HG02970 (cell line): Measurements from ENCODE around the gene GRIN3B.

Experiments used
- ATAC-seq: cut with Tn5 transposase; IDR thresholded peaks from one replicate; pipeline ENCODE4 v1.9.1; 2021; ENCODE audit warnings: mild to moderate bottlenecking, moderate library complexity, moderate number of reproducible peaks; ENCODE audit not compliant: unreplicated experiment, low FRiP score

GRIN3B gene

DNA sequence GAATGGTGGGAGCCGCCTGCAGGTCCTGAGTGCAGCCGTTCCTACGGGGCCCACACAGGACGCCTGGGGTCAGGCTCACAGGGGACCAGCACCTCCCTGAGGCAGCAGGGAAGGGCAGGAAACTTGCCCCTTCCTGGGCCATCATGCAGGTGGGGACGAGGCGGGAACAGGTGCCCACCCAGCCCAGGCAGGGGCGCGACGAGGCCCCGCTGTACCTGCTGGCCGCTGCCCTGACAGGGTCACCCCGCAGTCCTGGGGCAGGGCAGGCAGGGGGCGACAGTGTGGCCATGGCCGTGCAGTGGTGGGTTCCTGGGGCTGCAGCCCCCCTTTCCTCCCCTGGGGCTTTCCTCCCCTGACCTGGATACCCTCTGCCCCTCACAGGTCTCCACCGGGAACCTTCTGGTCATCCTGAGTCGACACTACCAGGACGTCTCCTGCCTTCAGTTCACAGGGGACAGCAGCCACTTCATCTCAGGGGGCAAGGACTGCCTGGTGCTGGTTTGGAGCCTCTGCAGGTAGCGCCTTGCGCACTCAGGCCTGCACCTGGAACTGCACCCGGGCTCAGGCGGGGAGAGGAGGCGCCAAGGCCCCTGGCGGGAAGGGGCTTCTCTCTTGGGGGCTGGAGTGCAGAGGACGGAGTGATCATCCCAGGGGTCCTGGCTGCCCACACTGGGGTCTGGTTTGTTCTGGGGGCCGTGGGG lies 10.7 kb upstream of the GRIN3B start:
- no peak for ATAC-seq

DNA sequence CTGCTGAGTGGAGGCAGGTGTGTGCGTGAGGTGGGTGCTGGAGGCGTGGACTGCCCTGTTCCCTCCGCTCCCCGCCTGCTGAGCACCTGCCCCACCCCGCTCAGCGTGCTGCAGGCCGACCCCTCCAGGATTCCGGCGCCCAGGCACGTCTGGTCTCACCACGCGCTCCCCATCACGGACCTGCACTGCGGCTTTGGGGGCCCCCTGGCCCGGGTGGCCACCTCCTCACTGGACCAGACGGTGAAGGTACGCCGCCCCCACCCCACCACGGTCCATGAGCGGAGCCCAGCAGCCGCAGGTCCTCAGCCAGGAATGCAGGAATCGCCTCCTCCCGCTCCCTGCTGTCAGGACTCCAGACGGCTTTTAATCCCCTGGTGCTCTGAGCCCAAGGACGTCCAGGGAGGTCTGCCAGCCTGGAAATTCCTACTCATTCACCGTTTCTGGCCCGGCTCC lies 10.1 kb upstream of the GRIN3B start:
- no peak for ATAC-seq

DNA sequence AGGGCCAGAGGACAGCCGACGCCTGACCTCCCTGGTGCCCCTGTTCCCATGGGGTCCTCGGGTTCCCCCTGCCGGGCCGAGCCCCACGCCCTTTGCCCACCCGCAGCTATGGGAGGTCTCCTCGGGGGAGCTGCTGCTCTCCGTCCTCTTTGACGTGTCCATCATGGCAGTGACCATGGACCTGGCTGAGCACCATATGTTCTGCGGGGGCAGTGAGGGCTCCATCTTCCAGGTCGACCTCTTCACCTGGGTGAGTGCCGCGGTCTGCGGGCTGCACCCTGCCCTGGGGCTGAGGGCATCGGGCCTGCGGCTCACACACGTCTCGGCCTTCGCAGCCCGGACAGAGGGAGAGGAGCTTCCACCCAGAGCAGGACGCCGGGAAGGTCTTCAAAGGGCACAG lies 9.5 kb upstream of the GRIN3B start:
- ATAC-seq, result no peak

DNA sequence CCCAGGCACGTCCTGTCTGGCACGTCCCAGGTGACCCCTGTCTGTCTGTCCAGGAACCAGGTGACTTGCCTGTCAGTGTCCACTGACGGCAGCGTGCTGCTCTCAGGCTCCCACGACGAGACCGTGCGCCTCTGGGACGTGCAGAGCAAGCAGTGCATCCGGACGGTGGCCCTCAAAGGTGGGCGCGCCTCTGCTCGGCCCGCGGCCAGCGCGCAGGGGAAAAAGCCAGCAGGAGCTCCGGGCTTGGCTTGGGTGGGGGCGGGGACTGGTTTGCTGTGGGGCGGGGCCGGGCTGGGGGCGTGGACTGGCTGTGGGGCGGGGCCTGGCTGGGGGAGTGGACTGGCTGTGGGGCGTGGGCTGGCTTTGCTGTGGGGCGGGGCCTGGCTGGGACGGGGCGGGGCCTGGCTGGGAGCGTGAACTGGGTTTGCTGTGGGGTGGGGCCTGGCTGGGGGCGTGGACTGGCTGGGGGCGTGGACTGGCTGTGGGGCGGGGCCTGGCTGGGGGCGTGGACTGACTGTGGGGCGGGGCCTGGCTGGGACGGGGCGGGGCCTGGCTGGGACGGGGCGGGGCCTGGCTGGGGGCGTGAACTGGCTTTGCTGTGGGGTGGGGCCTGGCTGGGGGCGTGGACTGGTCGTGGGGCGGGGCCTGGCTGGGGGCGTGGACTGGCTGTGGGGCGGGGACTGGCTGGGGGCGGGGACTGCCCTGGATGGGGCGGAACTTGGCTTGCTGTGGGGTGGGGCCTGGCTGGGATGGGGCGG lies 8.9 kb upstream of the GRIN3B start:
- no peak for ATAC-seq

DNA sequence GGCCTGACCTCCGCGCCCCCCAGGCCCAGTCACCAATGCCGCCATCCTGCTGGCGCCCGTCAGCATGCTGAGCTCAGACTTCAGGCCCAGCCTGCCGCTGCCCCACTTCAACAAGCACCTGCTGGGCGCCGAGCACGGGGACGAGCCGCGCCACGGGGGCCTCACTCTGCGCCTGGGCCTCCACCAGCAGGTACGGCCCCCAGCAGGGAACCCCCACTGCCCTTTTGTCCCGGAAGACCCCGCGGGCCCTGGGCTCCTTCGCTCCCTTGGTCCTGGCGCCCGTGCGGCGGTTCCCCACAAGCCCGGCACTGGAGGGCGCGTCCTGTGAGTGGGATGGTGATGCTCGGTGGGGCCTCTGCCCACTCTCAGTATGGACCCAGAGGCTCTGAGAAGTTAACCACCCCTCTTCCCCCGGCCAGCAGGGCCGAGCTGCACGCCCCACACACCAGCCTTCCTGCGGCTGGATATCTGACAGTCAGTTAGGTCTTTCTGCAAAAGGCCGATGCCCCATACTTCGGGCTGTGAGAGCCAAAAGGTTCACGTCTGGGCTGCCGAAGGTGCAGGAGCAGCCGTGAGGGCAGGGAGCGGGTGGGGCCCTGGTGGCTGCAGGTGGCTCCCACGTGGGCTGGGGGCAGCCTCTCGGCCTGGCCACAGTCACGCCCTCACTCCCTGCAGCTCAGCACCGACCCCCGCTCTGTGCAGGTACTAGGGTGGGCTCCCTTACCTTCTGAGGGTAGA lies 8.1 kb upstream of the GRIN3B start:
- no peak for ATAC-seq

DNA sequence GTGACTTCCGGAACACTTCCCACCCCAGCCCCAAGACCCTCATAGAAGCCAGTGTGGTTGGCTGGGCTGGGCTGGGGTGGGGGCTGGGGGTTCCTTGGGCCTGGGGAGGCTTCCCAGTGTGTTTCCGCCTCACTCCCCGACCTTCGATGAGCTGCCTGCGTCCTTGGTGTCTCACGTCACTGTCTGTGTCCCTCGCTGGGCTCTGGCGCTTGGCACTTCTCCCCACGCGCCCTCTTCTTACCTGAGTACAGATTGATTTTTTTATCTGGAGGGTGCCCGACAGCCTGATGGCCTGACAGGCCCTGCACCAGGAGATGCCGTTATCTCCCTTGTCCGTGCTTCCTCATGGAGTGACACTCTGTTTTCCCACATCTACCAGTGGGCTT lies 7.6 kb upstream of the GRIN3B start:
- ATAC-seq, result no peak

DNA sequence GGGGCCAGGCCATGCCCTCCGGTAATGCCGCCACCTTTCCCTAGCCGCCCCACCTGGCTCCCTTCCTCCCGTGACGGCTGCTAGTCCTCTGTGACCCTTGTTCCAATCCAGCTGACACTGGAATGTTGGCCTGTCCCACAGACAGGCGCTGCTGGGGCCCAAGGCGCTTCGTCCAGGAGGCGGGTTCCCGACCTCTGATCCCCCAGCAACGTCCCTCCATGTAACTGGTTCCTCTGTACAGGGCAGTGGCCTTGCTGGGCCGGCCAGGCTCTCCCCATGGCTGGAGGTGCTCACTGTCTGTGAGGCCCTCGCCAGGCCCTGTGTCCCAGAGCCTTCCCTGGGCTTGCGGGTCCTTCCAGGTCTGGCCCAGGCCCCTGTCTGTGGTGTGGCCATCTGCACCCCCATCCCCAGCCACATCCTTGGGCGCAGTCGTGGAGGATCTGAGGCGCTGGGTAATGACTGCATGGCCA lies 6.8 kb upstream of the GRIN3B start:
- no peak for ATAC-seq

DNA sequence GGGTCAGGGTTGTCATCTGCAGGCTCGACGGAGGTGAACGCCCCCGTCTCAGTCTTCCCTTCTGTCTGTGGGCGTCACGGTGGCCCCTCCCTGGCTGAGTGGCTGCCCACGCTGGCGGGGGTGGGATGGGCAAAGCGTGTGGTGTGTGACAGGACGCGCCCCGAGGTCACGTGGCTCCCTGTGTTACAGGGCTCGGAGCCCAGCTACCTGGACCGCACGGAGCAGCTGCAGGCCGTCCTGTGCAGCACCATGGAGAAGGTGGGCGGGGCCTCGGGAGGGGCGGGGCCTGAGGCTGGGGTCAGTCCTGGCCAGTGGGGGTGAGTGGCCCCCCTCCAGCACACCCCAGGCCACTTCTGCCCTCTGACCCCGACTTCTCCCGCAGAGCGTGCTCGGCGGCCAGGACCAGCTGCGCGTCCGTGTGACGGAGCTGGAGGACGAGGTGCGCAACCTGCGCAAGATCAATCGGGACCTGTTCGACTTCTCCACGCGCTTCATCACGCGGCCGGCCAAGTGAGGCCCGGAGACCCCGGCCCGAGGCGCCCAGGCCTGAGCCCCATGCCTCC lies 6.3 kb upstream of the GRIN3B start:
- no peak for ATAC-seq

DNA sequence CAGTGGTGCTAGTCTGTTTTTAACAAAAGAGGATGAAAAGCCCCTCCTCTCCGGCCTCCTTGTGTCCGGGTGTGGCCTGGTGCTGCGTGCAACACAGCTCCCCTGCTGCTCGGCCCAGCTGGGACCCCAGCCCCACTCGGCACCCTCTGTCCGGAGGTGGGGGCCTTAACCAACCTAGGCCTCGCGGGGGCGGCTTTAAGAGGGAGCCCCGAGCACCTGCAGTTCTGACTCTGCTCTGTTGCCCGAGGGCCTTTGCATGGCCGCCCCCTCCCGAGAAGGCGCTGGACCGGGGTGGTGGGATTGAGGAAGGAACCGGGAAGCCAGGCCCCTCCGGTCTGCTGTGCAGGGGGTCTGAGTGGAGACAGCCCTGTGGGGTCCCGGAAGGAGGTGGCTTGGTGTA lies 5.7 kb upstream of the GRIN3B start:
- ATAC-seq, result no peak

DNA sequence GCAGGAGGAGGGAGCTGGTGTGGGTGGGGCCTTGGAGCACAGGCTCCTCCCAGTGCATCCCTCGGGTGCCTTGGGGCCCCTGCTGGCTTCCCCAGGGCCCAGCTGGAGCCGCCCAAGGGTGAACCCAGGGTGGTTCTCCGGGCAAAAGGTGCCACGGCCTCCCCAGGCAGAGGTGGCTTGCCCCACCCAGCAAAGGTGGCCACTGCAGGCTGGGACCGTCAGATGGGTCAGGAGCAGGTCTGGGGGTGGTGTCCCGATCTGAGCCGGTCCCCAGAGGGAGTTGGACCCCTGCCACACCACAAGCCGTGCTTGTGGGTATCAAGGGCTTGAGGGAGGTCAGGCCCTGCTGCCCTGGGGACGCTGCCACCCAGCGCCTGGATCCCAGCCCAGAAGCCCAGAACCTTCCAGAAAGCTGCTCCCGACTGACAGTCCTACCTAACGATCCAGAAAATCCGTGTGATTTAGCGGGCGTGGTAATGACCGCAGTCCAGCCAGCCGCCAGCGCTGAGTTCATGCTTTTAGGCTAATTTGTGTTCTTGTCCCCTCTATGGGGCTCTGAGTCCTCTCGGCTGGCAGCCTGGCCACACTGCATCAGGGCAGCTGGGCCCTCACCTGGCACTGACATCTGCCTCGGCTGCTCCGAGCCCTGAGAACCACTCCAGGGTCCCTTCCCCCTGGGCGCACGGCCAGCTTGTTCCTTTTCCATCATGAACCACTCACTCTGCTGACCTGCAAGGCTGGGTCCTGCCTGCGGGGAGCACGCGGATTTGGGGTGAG lies 5.0 kb upstream of the GRIN3B start:
- ATAC-seq, result no peak

DNA sequence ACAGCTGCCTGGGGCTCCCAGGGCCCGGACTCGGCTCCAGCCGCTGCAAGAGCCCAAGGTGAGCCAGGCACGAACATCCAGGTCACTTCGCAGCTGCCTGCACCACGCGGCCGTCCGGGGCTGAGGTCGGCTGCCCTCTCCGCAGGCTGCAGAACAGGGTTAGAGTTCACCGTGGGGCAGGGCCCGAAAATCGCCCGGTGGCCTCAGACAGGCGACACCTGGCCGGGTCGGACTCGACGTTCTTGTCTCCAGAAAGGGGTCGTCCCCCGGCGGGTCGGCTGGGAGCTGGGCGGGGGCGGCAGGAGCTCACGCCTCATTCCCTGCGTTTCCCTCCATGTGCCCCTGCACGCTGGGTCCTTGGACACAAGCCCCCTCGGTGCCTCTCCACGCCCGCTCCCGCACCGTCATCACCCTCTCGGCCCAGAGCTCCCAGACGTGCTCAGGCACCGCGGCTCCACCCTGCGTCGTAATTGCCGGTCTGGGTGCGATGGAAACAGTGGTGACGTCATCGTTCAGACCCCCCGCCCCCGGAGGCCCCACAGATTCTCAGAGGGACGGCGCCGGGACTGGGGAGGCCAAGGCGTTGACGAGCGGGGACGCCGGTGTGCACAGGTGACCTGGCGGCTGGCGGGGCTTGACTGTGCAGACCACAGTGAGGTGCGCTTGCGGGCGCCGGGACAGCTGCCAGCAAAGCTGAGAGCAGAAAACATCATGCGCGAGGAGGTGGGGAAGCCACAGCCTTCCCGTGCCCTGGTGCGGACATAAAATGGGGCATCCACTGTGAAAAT lies 4.0 kb upstream of the GRIN3B start:
- no peak for ATAC-seq

DNA sequence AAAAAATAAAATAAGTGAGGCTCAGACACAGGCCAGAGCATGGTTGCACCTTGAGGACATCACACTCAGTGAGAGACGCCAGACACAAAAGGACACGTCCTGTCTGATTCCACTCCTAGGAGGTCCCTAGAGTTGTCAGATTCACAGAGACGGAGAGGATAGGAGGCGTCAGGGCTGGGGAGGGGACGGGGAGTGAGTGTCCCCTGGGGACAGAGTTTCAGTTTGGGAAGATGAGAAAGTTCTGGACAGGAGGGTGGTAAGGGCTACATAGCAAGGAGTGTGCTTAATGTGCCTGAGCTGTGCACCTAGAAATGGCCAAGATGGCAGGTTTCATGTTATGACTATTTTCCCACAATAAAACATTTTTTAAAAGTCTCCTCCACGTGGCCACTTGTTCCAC lies 2.2 kb upstream of the GRIN3B start:
- ATAC-seq, result no peak

DNA sequence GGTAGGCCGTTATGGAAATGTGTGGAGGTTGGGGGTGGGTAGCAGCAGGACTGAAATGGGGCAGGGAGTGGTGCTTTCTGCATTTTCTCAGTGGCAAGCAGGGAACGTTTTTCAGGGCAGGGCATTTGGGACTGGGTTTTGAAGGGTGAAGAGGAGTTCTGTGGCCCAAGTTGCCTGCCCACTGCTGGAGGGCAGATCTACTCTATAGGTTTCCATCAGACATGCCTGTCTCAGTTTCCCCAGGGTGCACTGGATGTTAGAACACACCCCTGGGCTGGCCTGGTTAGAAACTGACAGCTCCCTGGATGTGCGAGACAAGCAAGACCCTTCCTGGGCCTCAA lies 870 bp upstream of the GRIN3B start:
- ATAC-seq, result no peak

DNA sequence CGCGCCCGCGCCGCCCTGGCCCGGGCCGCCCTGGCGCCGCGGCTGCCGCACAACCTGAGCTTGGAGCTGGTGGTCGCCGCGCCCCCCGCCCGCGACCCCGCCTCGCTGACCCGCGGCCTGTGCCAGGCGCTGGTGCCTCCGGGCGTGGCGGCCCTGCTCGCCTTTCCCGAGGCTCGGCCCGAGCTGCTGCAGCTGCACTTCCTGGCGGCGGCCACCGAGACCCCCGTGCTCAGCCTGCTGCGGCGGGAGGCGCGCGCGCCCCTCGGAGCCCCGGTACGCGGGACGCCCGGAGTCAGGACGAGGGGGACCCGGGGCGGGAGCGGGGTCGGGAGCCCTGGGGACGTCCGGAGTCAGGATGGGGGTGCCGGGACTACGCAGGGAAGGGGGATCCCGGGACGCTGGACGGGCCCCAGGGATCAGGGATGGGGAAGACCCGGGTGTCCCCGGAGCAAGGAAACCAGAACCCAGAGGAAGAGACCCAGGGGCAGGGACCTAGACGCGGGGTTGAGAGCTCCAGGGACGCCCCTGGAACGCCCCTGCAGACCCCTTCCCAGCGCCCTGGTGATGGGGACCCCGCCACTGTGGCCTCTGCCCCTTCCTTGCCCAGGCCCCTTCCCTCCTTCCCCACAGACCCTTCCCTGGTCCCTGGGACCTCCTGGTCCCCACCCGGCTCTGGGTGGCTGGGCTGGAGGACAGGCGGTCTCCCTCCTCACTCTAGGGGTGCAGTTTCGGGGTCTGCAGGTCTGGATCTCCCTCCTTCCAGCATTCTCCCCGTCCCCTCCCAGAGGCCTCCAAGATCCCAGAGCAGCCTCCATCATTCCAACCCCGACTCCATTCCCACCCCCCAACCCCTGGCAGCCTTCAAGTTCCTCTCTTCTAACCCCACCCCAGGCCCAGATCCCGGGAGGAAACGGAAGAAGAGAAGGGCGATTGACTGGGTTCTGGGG lies 645 bp downstream of the GRIN3B start:
- no peak for ATAC-seq

DNA sequence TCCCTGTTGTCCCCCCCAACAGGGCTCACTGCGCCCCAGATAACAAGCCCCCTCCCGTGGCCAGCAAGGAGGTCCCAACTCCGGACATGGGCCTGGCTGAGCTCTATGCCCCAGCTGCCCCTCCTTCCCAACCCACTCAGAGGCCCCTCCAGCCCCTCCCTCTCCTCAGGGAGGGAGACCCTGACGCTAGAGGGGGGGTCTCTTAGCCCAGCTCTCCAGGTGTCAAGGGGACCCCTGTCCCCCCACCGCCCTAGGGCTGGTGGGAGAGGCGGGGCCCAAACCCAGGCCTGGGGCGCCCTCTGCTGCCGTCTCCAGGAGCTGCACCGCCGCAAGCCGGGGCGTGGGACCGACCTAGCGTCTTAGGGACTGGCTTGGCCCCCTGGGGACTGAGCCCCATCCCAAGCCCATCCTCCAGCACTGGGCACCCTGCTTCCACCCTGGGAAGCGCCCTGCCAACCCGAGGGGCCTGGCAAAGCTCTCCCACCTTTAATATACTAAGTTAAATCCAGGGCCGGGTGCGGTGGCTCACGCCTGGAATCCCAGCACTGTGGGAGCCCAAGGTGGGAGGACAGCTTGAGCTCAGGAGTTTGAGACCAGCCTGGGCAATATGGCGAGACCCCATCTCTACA lies 1.4 kb downstream of the GRIN3B start:
- ATAC-seq, result no peak

DNA sequence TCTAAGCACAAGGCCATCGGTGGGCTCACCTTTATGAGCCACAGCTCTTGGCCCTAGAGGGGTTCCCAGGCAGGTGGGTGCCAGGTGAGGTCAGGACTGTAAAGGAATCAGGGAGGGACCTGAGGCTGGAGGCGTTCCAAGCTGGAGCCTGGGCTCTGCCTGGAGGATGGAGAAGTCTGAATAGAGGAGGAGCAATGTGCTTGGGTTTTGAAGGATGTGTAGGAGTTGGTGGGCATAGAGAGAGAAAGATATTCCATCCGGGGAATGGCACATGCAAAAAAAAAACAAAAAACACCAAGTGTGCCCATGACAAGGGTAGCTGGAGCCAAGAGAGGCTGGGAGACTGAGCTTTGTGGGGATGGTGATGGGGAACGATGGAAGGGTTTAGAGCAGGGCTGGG lies 2.4 kb downstream of the GRIN3B start:
- no peak for ATAC-seq

DNA sequence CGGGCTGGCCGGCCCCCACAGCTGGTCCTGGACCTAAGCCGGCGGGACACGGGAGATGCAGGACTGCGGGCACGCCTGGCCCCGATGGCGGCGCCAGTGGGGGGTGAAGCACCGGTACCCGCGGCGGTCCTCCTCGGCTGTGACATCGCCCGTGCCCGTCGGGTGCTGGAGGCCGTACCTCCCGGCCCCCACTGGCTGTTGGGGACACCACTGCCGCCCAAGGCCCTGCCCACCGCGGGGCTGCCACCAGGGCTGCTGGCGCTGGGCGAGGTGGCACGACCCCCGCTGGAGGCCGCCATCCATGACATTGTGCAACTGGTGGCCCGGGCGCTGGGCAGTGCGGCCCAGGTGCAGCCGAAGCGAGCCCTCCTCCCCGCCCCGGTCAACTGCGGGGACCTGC lies 3.1 kb downstream of the GRIN3B start:
- no peak for ATAC-seq

DNA sequence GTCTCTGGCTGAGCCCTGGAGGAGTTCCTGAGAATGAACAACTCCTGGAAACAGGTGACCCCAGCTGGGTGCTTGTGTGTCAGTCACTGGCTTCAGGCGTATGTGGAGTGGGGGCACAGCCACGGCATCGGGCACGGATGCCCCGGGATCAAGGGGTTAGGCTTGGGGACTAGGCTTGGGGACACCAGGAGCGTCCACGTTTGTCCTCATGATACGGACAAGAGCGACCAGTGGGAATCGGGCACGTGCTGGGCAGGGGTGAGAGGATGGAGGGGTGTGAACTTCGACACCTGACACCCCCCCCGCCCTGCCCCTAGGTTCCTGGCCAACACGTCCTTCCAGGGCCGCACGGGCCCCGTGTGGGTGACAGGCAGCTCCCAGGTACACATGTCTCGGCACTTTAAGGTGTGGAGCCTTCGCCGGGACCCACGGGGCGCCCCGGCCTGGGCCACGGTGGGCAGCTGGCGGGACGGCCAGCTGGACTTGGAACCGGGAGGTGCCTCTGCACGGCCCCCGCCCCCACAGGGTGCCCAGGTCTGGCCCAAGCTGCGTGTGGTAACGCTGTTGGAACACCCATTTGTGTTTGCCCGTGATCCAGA lies 4.1 kb downstream of the GRIN3B start:
- no peak for ATAC-seq
